Upper lobe of right lung (tissue), 1 donor: ENCODE results near the gene SLC18A2. TPM values are rescaled to one million over a fixed set of nuclear protein-coding genes. Genes with fewer than 3 reads are reported as not detected.

Source experiments
- ATAC-seq: fragments of 200-7000 bp; cut with Tn5 transposase; one replicate; pipeline ENCODE4 v1.9.1; 2020; ENCODE audit warnings: mild to moderate bottlenecking, moderate library complexity
- DNase-seq: peaks from one replicate; pipeline ENCODE4 v3.0.0-alpha.2; 2020
- H3K27ac ChIP-seq: fragments of 200-600 bp; one replicate; pipeline ENCODE4 v1.8.0; 2022
- H3K27me3 ChIP-seq: fragments of 200-600 bp; one replicate; pipeline ENCODE4 v1.8.0; 2022; ENCODE audit warnings: mild to moderate bottlenecking
- H3K36me3 ChIP-seq: fragments of 200-600 bp; one replicate; pipeline ENCODE4 v1.8.0; 2022
- H3K4me1 ChIP-seq: fragments of 200-600 bp; one replicate; pipeline ENCODE4 v1.8.0; 2022
- H3K4me3 ChIP-seq: fragments of 200-600 bp; one replicate; pipeline ENCODE4 v1.8.0; 2022; ENCODE audit warnings: mild to moderate bottlenecking
- H3K9me3 ChIP-seq: fragments of 200-600 bp; one replicate; pipeline ENCODE4 v1.8.0; 2022
- CTCF ChIP-seq: fragments of 200-600 bp; IDR thresholded peaks from one replicate; pipeline ENCODE4 v1.8.0; 2022; ENCODE audit warnings: antibody characterized with exemption
- intact Hi-C: fragments of 100-400 bp; cut with DNase I; formaldehyde crosslinking; loops from one replicate; pipeline ENCODE4 v1.11.0; 2022
- total RNA-seq: library from RNA; stranded (reverse); fragmentation: NEBNext Ultra II Directional; extraction: Animal tissue kit (Norgen Biotek cat#: 25700); gene quantifications from one replicate; pipeline ENCODE4 v1.2.1, GENCODE V29; 2021
- donor health status: DM: no; HTN: yes; CAD: no; lungs with severe emphysema.

The SLC18A2 gene
- total RNA-seq, 1 donor from 2014 or later: 5.2 TPM

GRCh38 chr10:117248750-117249465 is 8.0 kb downstream of the SLC18A2 start:
- TF ChIP-seq CTCF: no peak
- Histone ChIP-seq H3K9me3 (no peaks in the 10 kb centered on the region), H3K27me3 (peaks cover 26% of the 10 kb centered on the region), H3K27ac (no peak overlapping the region), H3K4me3 (no peak overlapping the region), H3K36me3 (no peaks in the 10 kb centered on the region), H3K4me1 (no peaks in the 10 kb centered on the region)
- intact Hi-C loops: no loop called here
- DNase-seq (no peak), ATAC-seq (no peak)

GRCh38 chr10:117249493-117250093 is 8.7 kb downstream of the SLC18A2 start:
- Histone ChIP-seq H3K4me1 (no peaks in the 10 kb centered on the region), H3K9me3 (no peaks in the 10 kb centered on the region), H3K27ac (no peak overlapping the region), H3K4me3 (no peak overlapping the region), H3K27me3 (peaks cover 20% of the 10 kb centered on the region), H3K36me3 (no peaks in the 10 kb centered on the region)
- TF ChIP-seq CTCF: no peak
- no peak for ATAC-seq
- intact Hi-C loops: no loop called here
- DNase-seq: no peak

GRCh38 chr10:117250411-117250810 is 9.5 kb downstream of the SLC18A2 start:
- H3K4me1 ChIP-seq: no peaks in the 10 kb centered on the region
- no peak overlapping the region for H3K4me3 ChIP-seq
- H3K27ac ChIP-seq: no peak overlapping the region
- TF ChIP-seq CTCF: no peak
- DNase-seq: no peak
- no peaks in the 10 kb centered on the region for H3K9me3 ChIP-seq
- no peak for ATAC-seq
- intact Hi-C loops: no loop called here
- H3K27me3 ChIP-seq: peaks cover 19% of the 10 kb centered on the region
- no peaks in the 10 kb centered on the region for H3K36me3 ChIP-seq

GRCh38 chr10:117253908-117254307 is 13.0 kb downstream of the SLC18A2 start:
- DNase-seq: no peak
- Histone ChIP-seq H3K36me3 (no peaks in the 10 kb centered on the region), H3K27ac (no peak overlapping the region), H3K27me3 (peaks cover 26% of the 10 kb centered on the region), H3K4me3 (no peak overlapping the region), H3K4me1 (no peaks in the 10 kb centered on the region), H3K9me3 (no peaks in the 10 kb centered on the region)
- ATAC-seq: no peak
- no peak for TF ChIP-seq CTCF
- intact Hi-C loops: no loop called here

- intact Hi-C loops: no loop called here
- no peak overlapping the region for H3K27ac ChIP-seq
- H3K36me3 ChIP-seq: no peaks in the 10 kb centered on the region
- ATAC-seq (no peak), DNase-seq (no peak)
- TF ChIP-seq CTCF: no peak
- no peaks in the 10 kb centered on the region for H3K4me1 ChIP-seq
- H3K9me3 ChIP-seq: no peaks in the 10 kb centered on the region
- peaks cover 26% of the 10 kb centered on the region for H3K27me3 ChIP-seq
- H3K4me3 ChIP-seq: no peak overlapping the region
Observed at GRCh38 chr10:117254338-117254737, 13.4 kb downstream of the SLC18A2 start.
